HG03378 (cell line): ENCODE measurements around the gene ACTR5.
"Not testable (repeated sequence)": the region's sequence is repeated elsewhere in the genome, so short reads cannot be mapped to it uniquely, and the experiment has no call there.

ENCODE experiments used
- ATAC-seq: cut with Tn5 transposase; IDR thresholded peaks from one replicate; pipeline ENCODE4 v1.9.1; 2021; ENCODE audit warnings: mild to moderate bottlenecking, moderate library complexity; ENCODE audit not compliant: unreplicated experiment

The ACTR5 gene

DNA sequence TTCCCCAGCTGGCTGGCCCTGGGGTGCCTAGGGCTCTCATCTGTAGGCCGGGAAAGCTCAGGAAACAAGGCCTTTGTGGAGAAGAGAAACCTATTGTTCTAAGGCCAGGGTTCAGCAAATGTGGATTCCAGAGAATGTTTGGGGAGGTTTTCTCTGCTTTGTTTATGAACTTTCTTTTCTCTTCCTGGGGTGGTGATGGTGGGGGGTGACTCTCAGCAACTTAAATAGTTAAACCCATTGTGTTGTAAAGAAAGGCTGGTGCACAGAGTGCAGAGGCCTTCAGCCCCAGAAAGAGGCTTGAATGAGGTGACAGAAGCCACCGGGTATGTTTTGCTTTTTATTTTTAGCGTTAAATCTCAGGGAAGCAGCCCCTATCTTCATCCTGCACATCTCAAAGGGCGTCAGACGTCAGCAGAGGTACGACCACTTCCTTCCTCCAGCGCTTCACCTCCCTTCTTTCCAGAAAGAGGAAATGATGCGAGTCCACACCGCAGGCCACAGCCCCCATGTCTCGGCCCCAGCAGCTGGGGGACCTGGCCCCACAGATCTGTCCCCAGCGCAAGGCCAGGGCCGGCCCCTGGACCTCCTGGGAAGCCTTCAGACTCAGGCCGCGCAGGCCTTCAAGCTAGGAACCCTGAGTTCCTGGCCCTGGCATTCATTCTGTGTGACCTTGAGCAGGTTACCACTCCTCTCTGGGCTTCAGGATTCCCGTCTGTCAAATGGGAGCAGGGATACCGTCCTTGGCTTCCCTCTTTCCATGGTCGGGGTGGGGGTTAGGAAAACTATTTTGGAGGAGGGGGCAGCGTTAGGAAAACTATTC is 56.6 kb downstream of the ACTR5 start:
- ATAC-seq, result peak; percentile 38

DNA sequence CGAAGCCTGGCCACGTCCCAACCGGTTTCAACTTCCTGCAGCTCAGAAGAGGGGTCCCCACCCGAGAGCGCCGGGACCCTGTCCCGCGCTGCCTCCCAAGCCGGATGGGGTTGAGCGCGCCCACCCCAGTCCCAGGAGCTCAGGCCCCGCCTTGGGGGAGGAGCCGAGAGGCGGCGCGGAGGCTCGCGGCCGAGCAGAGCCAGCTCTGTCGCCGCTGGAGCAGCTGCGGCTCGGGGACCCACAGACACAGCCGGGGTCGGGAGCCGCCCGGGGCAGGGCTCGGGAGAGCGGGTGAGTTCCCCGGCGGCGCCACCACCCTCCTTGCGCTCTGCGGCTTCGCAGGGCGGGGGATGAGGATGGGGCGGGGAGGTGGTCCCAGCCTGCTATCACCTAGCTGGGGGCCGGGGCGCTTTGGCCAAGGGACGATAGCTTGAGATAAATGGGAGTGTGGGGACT is 57.3 kb downstream of the ACTR5 start, which contains the start of gene PPP1R16B:
Gene PPP1R16B, plus strand, starts transcription at position 196 of the 456 bp plus-strand sequence. CDS start 30,229 bp downstream, outside the sequence.
- no peak for ATAC-seq

- ATAC-seq, result no peak
Observed at GRCh38 chr20:38805958-38806854, 57.9 kb downstream of the ACTR5 start.

- ATAC-seq, result no peak
Observed at GRCh38 chr20:38806855-38807655, 58.8 kb downstream of the ACTR5 start.

DNA sequence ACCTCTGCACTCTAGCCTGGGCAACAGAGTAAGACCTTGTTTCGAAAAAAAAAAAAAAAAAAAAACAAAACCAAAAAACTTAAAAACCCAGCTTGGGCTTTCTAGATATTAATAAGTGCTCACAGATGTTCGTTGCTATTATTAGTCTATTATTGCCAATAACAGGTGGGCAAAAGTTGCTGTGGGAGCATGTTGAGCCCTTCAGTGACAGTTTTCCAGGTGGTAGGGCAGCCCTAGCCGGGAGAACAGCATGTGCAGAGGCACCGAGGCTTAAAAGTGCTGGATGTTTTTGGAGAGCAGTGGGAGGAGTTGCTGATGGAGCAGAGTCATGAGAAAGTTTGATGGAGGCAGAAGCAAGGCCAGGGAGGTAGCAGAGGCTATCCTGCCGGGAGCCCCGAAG is 61.7 kb downstream of the ACTR5 start:
- ATAC-seq, result no peak

DNA sequence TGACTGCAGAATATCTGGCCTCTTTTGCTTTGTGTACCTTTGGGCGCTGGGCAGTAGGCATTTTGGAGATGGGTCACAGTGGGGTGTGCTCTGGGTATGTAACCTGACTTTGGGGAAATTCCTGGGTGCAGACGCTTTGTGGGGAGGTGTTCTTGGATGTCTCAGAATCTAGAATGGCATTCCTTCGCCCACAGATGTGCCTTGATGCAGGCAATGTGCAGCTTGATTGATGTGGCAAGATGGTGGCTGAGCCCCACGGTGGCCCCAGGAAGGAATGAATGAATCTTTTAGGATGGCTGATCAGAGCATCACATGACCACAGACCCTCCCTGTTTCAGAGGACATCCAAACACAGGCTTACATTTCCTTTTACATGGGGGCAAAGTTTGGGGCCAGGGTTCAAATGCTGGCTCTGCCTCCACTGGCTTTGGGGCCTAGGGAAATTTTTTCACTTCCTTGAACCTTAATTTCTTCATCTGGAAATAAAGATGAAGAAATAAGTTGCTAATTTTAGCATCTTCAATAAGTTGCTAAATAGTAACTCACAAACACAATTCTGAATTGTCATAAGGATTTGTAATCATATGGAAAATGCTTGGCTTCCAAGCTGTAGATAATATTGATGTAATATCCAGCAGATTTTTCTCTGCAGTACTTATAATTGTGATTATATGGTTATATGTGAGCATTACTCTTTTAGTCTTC is 62.8 kb downstream of the ACTR5 start:
- ATAC-seq, result no peak

GRCh38 chr20:38811769-38812168 is 63.5 kb downstream of the ACTR5 start:
- no peak for ATAC-seq

DNA sequence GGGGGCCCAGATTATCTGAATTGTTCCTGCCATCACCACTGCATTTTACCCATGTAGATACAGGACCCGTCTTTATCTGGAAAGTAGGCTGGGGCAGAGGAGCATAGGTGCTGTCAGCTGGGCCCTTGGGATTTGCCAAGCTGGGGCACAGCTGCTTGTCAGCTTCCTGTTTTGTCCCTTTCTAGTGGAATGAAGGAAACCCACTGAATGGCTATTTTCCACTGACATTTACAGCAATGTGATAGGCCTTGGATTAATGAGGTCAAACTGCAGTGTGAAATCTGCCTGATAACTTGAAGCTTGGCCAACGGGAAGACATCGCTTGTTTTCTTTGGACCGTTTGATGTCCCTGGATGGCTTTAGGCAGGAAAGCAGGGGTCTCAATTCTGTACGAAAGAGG is 63.9 kb downstream of the ACTR5 start:
- no peak for ATAC-seq

DNA sequence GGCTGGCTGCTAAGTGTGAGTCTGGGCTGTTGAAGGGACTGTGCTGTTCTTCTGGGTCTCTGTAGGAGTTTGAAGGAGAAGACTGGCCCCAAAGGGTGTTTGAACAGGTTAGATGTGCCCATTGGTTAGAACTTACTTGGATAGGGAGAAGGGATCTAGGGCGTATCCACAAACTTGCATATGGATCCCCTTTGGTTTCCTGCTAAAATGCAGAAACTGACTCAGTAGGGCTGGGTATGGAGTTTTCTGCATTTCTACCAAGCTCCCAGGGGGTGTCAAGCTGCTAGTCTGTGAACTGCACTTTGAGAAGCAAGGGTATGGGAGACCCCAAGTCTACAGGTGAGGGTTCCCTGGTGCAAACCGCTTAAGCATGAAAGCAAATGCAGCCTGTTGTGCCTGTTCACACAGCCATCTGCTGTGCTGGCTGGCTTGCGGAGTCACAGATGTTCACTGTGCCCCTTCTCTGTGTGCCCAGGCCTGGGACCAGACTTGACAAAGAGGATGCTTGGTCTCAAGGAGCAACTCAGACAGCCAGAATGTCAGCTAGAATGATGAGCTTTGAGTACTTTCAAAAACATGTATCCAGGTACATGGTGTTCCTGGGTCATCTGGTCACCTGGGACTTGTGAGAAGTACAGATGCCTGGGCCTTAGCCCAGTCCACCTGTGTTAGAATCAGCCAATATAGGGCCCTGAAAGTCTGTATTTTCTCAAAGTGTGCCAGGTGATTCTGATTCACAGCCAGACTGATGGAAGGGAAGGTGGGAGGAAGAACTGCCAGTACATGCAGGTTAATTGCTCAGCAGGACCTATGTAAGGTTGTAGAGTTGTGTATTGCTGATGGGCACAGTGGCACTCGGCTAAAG is 64.7 kb downstream of the ACTR5 start:
- no peak for ATAC-seq

DNA sequence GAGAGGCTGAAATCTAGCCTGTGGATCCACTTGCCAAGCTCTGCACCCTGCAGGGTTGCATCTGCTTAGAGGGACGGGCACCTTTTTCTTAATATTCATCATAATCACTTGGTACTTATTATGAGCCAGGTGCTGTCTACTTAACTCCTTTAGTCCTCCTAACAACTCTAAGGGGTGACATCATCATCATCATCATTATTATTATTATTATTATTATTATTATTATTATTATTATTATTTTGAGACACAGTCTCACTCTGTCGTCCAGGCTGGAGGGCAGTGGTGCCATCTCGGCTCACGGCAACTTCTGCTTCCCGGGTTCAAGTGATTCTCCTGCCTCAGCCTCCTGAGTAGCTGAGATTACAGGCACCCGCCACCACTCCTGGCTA is 65.3 kb downstream of the ACTR5 start:
- not testable (repeated sequence) for ATAC-seq

DNA sequence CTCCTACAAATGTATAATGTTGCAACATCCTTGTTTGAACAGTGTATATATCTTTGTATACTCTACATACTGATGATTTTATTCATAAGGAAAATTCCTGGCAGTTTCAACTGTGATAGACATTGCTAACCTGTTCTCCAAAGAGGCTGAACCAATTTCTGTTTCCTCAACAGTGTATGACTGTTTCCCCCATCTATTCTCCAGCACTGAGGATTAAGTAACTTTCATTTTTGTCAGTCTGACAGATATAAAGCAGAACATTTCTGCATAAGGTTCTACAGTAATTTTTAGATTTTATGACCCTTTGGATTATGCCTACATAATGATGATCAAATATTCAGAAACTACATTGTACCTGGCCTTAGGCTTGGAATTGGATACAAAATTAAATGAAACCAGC is 67.2 kb downstream of the ACTR5 start:
- no peak for ATAC-seq

DNA sequence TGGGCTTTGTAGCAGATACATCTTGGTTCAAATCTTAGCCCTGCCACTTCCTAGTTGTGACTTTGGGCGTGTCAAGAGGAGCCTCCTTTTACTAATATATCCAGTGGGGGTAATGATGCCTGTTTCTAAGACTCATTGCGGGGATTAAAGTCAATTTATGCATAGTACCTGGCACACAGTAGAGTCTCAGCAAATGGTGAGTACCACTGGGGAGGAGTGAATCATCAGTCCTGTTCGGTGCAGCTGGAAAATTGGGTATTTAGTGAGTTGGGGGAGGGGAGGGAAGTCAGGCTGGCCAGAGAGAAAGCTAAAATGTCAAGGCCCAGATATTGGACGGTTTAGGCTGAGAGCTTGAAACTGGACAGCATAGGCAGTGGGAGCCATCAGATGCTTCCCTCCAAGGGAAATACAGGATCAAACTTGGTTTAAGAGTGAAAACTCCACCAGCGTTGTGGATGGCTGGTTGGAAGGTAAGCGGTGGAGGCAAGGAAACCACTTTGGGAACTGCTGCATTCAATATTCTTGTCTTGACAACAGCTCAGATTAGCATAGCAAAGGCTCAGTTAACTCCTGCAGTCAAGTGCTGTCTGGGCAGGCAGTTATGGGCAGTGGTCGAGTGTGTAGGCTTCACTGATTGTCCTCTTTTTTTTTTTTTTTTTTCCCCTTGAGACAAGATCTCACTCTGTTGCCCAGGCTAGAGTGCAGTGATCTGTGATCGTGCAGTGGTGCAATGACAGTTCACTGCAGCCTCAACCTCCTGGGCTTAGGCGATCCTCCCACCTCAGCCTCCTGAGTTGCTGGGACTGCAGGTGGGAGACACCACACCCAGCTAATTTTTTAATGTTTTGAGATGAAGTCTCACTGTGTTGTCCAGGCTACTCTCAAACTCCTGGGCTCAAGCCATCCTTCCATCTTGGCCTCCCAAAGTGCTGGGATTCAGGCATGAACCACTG is 70.1 kb downstream of the ACTR5 start:
- no peak for ATAC-seq
